ENCODE results near the gene NOD1.
"Not testable (repeated sequence)": the region's sequence is repeated elsewhere in the genome, so short reads cannot be mapped to it uniquely, and the experiment has no call there.

Gene NOD1

GRCh38 chr7:30478349-30479201 lies at the start of gene NOD1:
TSS of gene NOD1 (minus strand) at chr7:30478784. CDS start at chr7:30456921, 21,863 bp downstream.
- peak; percentile 86 for DNase-seq (ENCODE audit: low spot score)

- DNase-seq (ENCODE audit: low spot score) = not testable (repeated sequence)
Measured at GRCh38 chr7:30527297-30527696, 48.7 kb upstream of the NOD1 start.

- DNase-seq (ENCODE audit: low spot score) = no peak
Measured at GRCh38 chr7:30526163-30526562, 47.6 kb upstream of the NOD1 start.

GRCh38 chr7:30525429-30525828 lies 46.8 kb upstream of the NOD1 start:
- no peak for DNase-seq (ENCODE audit: low spot score)

GRCh38 chr7:30524545-30524944 lies 46.0 kb upstream of the NOD1 start:
- no peak for DNase-seq (ENCODE audit: low spot score)

- DNase-seq (ENCODE audit: low spot score) = no peak
Measured at GRCh38 chr7:30523466-30523865, 44.9 kb upstream of the NOD1 start.

GRCh38 chr7:30522159-30522558 lies 43.6 kb upstream of the NOD1 start:
- DNase-seq (ENCODE audit: low spot score) = no peak

- no peak for DNase-seq (ENCODE audit: low spot score)
Measured at GRCh38 chr7:30521532-30521931, 42.9 kb upstream of the NOD1 start.

- no peak for DNase-seq (ENCODE audit: low spot score)
Measured at GRCh38 chr7:30519122-30519521, 40.5 kb upstream of the NOD1 start.

GRCh38 chr7:30515761-30516160 lies 37.2 kb upstream of the NOD1 start:
- no peak for DNase-seq (ENCODE audit: low spot score)

GRCh38 chr7:30514776-30515175 lies 36.2 kb upstream of the NOD1 start:
- DNase-seq (ENCODE audit: low spot score) = no peak

- DNase-seq (ENCODE audit: low spot score) = no peak
Measured at GRCh38 chr7:30514177-30514576, 35.6 kb upstream of the NOD1 start.

- DNase-seq (ENCODE audit: low spot score) = no peak
Measured at GRCh38 chr7:30513762-30514161, 35.2 kb upstream of the NOD1 start.

- DNase-seq (ENCODE audit: low spot score) = no peak
Measured at GRCh38 chr7:30511973-30512662, 33.5 kb upstream of the NOD1 start.

GRCh38 chr7:30511494-30511893 lies 32.9 kb upstream of the NOD1 start:
- no peak for DNase-seq (ENCODE audit: low spot score)

- DNase-seq (ENCODE audit: low spot score) = no peak
Measured at GRCh38 chr7:30510124-30511075, 31.8 kb upstream of the NOD1 start.

GRCh38 chr7:30509171-30509857 lies 30.7 kb upstream of the NOD1 start:
- DNase-seq (ENCODE audit: low spot score) = not testable (repeated sequence)

- DNase-seq (ENCODE audit: low spot score) = not testable (repeated sequence)
Measured at GRCh38 chr7:30507346-30507900, 28.8 kb upstream of the NOD1 start.

GRCh38 chr7:30505174-30505697 lies 26.7 kb upstream of the NOD1 start:
- DNase-seq (ENCODE audit: low spot score) = no peak

GRCh38 chr7:30504301-30505173 lies 26.0 kb upstream of the NOD1 start, which contains the start of gene GGCT:
TSS of gene GGCT (minus strand) at chr7:30504829. CDS start at chr7:30504709, 120 bp downstream.
- DNase-seq (ENCODE audit: low spot score) = peak; percentile 98

Data from left forelimb (tissue), 1 donor.